Endothelial cell of umbilical vein (primary cell): Measurements from ENCODE around the gene CCNI.

Experiments
- CTCF ChIP-seq, 2 donors: IDR thresholded peaks; 1 replicate in 1 of 2; 2 replicates in 1 of 2; pipeline ENCODE4 v1.5.1; 2011; ENCODE audit warnings: low read length in 2 of 2, mild to moderate bottlenecking in 2 of 2, moderate library complexity in 2 of 2, control low read depth in 1 of 2, inconsistent platforms in 1 of 2, low read depth in 1 of 2; ENCODE audit not compliant: insufficient read depth in 1 of 2; ENCODE audit errors: extremely low read depth in 1 of 2
- EZH2 ChIP-seq: IDR thresholded peaks from 2 replicates; pipeline ENCODE4 v1.6.1; 2012; ENCODE audit warnings: borderline replicate concordance, low read depth, mild to moderate bottlenecking, moderate library complexity, low read length, inconsistent platforms; ENCODE audit not compliant: severe bottlenecking
- POLR2AphosphoS5 ChIP-seq: IDR thresholded peaks from 2 replicates; pipeline ENCODE4 v1.6.1; 2012; ENCODE audit warnings: low read depth, mild to moderate bottlenecking, control low read depth, low read length, moderate library complexity; ENCODE audit not compliant: insufficient read depth

GRCh38 chr4:77035153-77035552 lies 40.6 kb downstream of the CCNI start:
- TF ChIP-seq CTCF (IDR thresholded peaks at IDR 0.05; ENCODE audit: extremely low read depth in 1 of 2, insufficient read depth in 1 of 2, low read depth in 1 of 2, low read length in 2 of 2): no peak
- TF ChIP-seq POLR2AphosphoS5: no peak
- TF ChIP-seq EZH2: no peak
